GM23338 (cell line): ENCODE measurements around the gene AFAP1L2. TPM values are rescaled to one million over a fixed set of nuclear protein-coding genes. Genes with fewer than 3 reads are reported as not detected.

Experiments used
- EZH2 ChIP-seq: fragments of 200-600 bp; sonication (generic); IDR thresholded peaks from one replicate; pipeline ENCODE4 v1.8.0; 2017; ENCODE audit warnings: antibody characterized with exemption, mild to moderate bottlenecking, low read depth; ENCODE audit not compliant: unreplicated experiment
- EZH2phosphoT487 ChIP-seq: fragments of 200-600 bp; sonication (generic); IDR thresholded peaks from one replicate; pipeline ENCODE4 v1.8.1; 2018; ENCODE audit warnings: antibody characterized with exemption; ENCODE audit not compliant: unreplicated experiment
- JUNB ChIP-seq: IDR thresholded peaks from one replicate; pipeline ENCODE4 v1.6.1; 2016; ENCODE audit warnings: antibody characterized with exemption; ENCODE audit not compliant: unreplicated experiment
- NANOG ChIP-seq: IDR thresholded peaks from 2 replicates; pipeline ENCODE4 v1.6.1; 2016; ENCODE audit warnings: antibody characterized with exemption, borderline replicate concordance
- POLR2AphosphoS5 ChIP-seq: IDR thresholded peaks from 2 replicates; pipeline ENCODE4 v1.6.1; 2016; ENCODE audit warnings: antibody characterized with exemption, low read depth
- REST ChIP-seq: IDR thresholded peaks from one replicate; pipeline ENCODE4 v1.6.1; 2018; ENCODE audit warnings: antibody characterized with exemption; ENCODE audit not compliant: unreplicated experiment
- STAT1 ChIP-seq: IDR thresholded peaks from one replicate; pipeline ENCODE4 v1.6.1; 2016; ENCODE audit warnings: antibody characterized with exemption; ENCODE audit not compliant: unreplicated experiment
- ZNF331 ChIP-seq: fragments of 250-450 bp; sonication (Bioruptor Pico); IDR thresholded peaks from 2 replicates; pipeline ENCODE4 v1.5.0; 2020; ENCODE audit warnings: low read depth, mild to moderate bottlenecking, moderate library complexity
- ZNF462 ChIP-seq: fragments of 250-450 bp; sonication (Bioruptor Pico); IDR thresholded peaks from 2 replicates; pipeline ENCODE4 v1.5.0; 2020; ENCODE audit warnings: mild to moderate bottlenecking, moderate library complexity
- polyA plus RNA-seq: library from polyadenylated mRNA; unstranded; fragments of >200 nt; fragmentation: Nextera tagmentation; extraction: Ambion mirVana; gene quantifications from 2 replicates; pipeline ENCODE4 v1.2.1, GENCODE V29; 2016
- total RNA-seq: library from RNA; depleted of rRNA; stranded (reverse); fragments of >200 nt; shearing (Covaris generic); gene quantifications from 2 replicates; pipeline ENCODE4 v1.2.3, GENCODE V29; 2014
- TF ChIP-seq, protein P1 (sequence below), 2 experiments: fragments of 200-600 bp in 1 of 2; sonication (generic) in 1 of 2; conservative IDR thresholded peaks; 2 replicates each; pipeline versions ENCODE4 v1.5.1 to v1.6.1; 2016 to 2017; ENCODE audit warnings: antibody characterized with exemption in 2 of 2, low read depth in 2 of 2, mild to moderate bottlenecking in 2 of 2, moderate library complexity in 1 of 2

The AFAP1L2 gene
- total and polyA plus RNA-seq, 2 experiments from 2014 or later = 2.3 to 6.5 TPM

DNA sequence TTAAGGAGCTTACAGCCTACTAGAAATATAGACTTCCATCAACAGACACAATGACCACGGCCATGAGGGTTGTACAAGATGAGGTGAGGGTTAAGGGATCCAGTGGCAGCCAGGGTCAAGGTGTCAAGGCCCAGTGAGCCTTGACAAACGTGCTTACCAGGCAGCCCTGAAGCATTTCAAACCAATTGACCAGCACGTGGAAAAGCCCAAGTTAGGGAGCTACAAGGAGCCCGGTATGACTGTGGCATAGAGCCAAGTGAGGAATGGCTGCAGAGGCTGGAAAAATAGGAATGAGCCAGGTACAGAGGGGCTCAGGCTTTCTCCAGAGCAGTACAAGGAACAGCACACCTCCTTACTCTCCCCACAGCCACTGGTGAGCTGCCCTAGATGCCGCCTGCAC lies 12.7 kb downstream of the AFAP1L2 start (continued):
- TF ChIP-seq ZNF462 (CRISPR knock-in tag) = no peak
- TF ChIP-seq STAT1 = no peak
- TF ChIP-seq JUNB = no peak
- TF ChIP-seq, protein P1, sequence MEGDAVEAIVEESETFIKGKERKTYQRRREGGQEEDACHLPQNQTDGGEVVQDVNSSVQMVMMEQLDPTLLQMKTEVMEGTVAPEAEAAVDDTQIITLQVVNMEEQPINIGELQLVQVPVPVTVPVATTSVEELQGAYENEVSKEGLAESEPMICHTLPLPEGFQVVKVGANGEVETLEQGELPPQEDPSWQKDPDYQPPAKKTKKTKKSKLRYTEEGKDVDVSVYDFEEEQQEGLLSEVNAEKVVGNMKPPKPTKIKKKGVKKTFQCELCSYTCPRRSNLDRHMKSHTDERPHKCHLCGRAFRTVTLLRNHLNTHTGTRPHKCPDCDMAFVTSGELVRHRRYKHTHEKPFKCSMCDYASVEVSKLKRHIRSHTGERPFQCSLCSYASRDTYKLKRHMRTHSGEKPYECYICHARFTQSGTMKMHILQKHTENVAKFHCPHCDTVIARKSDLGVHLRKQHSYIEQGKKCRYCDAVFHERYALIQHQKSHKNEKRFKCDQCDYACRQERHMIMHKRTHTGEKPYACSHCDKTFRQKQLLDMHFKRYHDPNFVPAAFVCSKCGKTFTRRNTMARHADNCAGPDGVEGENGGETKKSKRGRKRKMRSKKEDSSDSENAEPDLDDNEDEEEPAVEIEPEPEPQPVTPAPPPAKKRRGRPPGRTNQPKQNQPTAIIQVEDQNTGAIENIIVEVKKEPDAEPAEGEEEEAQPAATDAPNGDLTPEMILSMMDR (conservative IDR thresholded peaks at IDR 0.05; ENCODE audit: low read depth in 2 of 2) = no peak
- no peak for TF ChIP-seq POLR2AphosphoS5
- no peak for TF ChIP-seq REST
- no peak for TF ChIP-seq NANOG
- no peak for TF ChIP-seq EZH2phosphoT487
- TF ChIP-seq ZNF331 (CRISPR knock-in tag) = no peak
- TF ChIP-seq EZH2 = no peak
